MM.1S (cell line): ENCODE measurements around the gene LY6G6C.

Source experiments
- DNase-seq: peaks from one replicate; pipeline ENCODE4 v3.0.0-alpha.2; 2015
- H2AFZ ChIP-seq: fragments of 300-600 bp; sonication (generic); 2 replicates; pipeline ENCODE4 v1.6.0; 2016; ENCODE audit warnings: antibody characterized with exemption, low read length
- H3F3A ChIP-seq: fragments of 300-600 bp; sonication (generic); 2 replicates; pipeline ENCODE4 v1.6.1; 2016; ENCODE audit warnings: mild to moderate bottlenecking, antibody characterized with exemption, low read length, moderate library complexity, mixed read lengths; ENCODE audit not compliant: insufficient read depth
- H3K27ac ChIP-seq: fragments of 300-600 bp; sonication (generic); 2 replicates; pipeline ENCODE4 v1.5.1; 2016; ENCODE audit warnings: mild to moderate bottlenecking, low read length
- H3K27me3 ChIP-seq: fragments of 300-600 bp; sonication (generic); replicated peaks from 2 replicates; pipeline ENCODE4 v1.6.0; 2016; ENCODE audit warnings: low read length; ENCODE audit not compliant: insufficient read depth
- H3K36me3 ChIP-seq: fragments of 300-600 bp; sonication (generic); replicated peaks from 2 replicates; pipeline ENCODE4 v1.6.1; 2016; ENCODE audit warnings: mild to moderate bottlenecking, low read length, mixed read lengths; ENCODE audit not compliant: insufficient read depth
- H3K4me1 ChIP-seq: fragments of 300-600 bp; sonication (generic); 2 replicates; pipeline ENCODE4 v1.6.1; 2016; ENCODE audit warnings: low read length, mixed read lengths
- H3K4me2 ChIP-seq: fragments of 300-600 bp; sonication (generic); 2 replicates; pipeline ENCODE4 v1.6.0; 2016; ENCODE audit warnings: low read depth, low read length
- H3K4me3 ChIP-seq: fragments of 300-600 bp; sonication (generic); 2 replicates; pipeline ENCODE4 v1.5.1; 2016; ENCODE audit warnings: low read length, mixed read lengths
- H3K79me2 ChIP-seq: fragments of 300-600 bp; sonication (generic); 2 replicates; pipeline ENCODE4 v1.6.1; 2016; ENCODE audit warnings: mixed run types, low read length, mixed read lengths
- H3K9ac ChIP-seq: fragments of 300-600 bp; sonication (generic); 2 replicates; pipeline ENCODE4 v1.6.1; 2016; ENCODE audit warnings: low read length, mixed read lengths
- H3K9me2 ChIP-seq: fragments of 300-600 bp; sonication (generic); replicated peaks from 2 replicates; pipeline ENCODE4 v1.6.1; 2016; ENCODE audit warnings: mild to moderate bottlenecking, low read length, mixed read lengths; ENCODE audit not compliant: insufficient read depth
- H3K9me3 ChIP-seq: fragments of 300-600 bp; sonication (generic); replicated peaks from 2 replicates; pipeline ENCODE4 v1.6.1; 2016; ENCODE audit warnings: mild to moderate bottlenecking, low read length, mixed read lengths; ENCODE audit not compliant: insufficient read depth
- H4K20me1 ChIP-seq: fragments of 300-600 bp; sonication (generic); 2 replicates; pipeline ENCODE4 v1.6.1; 2016; ENCODE audit warnings: mild to moderate bottlenecking, low read length, moderate library complexity, mixed read lengths; ENCODE audit not compliant: insufficient read depth
- EZH2 ChIP-seq: fragments of 300-600 bp; sonication (generic); optimal IDR thresholded peaks from 2 replicates; pipeline ENCODE3; 2017; ENCODE audit warnings: low read depth, mild to moderate bottlenecking, antibody characterized with exemption, low read length, mixed read lengths
- EZH2phosphoT487 ChIP-seq: fragments of 300-600 bp; sonication (generic); IDR thresholded peaks from 2 replicates; pipeline ENCODE4 v1.6.1; 2018; ENCODE audit warnings: antibody characterized with exemption, low read length
- TF ChIP-seq, protein P1 (sequence below): fragments of 300-600 bp; sonication (generic); IDR thresholded peaks from 2 replicates; pipeline ENCODE4 v1.5.1; 2016; ENCODE audit warnings: antibody characterized with exemption, low read length, mixed read lengths

LY6G6C gene

DNA sequence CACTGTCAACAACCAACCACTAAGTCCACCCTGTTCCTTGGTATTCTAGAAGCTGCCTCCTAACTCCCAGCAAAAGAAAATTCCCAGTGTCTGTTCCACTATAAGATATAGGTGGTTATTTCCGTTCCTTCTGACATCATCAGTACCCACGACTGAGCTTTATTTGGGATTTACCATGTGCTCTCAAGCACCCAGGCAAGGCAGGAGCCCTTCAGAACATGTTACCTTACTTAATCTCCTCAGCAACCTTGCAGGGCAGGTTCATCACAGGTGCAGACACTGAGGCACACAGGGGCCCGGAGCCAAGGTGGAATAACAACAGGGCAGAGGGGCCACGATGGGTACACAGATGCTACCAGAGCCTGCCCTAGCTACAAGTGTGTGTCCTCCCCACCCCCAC, 29.2 kb downstream of the LY6G6C start:
- no peak overlapping the region for H2AFZ ChIP-seq
- TF ChIP-seq EZH2 = no peak
- TF ChIP-seq, protein P1, sequence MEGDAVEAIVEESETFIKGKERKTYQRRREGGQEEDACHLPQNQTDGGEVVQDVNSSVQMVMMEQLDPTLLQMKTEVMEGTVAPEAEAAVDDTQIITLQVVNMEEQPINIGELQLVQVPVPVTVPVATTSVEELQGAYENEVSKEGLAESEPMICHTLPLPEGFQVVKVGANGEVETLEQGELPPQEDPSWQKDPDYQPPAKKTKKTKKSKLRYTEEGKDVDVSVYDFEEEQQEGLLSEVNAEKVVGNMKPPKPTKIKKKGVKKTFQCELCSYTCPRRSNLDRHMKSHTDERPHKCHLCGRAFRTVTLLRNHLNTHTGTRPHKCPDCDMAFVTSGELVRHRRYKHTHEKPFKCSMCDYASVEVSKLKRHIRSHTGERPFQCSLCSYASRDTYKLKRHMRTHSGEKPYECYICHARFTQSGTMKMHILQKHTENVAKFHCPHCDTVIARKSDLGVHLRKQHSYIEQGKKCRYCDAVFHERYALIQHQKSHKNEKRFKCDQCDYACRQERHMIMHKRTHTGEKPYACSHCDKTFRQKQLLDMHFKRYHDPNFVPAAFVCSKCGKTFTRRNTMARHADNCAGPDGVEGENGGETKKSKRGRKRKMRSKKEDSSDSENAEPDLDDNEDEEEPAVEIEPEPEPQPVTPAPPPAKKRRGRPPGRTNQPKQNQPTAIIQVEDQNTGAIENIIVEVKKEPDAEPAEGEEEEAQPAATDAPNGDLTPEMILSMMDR = no peak
- TF ChIP-seq EZH2phosphoT487 = no peak

DNA sequence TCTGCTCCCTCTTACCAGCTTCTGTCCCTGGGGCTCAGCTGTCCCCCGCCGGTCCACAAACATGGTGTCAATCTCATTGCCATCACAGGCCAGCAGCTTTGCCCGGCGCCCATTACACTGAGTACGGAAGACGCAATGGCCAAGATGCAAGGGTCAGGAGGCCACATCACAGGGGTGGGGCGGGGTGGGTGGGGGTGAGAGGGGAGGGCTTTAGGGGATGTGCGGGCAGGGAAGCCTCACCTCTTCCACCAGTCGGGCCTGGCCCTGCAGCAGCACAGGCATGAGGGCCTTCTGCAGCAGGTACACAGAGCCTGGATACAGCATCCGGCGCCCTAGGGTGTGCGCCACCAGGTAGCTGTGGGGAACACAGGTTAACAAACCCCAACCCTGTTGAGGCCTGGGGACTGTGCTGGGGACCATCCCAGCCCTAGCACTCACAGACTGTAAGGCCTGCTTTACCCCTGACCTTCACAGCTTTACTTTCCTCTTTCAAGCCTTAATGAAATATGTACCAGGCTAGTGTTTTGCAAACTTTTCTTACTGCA, 29.9 kb downstream of the LY6G6C start:
- H3K27me3 ChIP-seq = no peaks in the 10 kb centered on the region
- no peak overlapping the region for H2AFZ ChIP-seq
- no peak overlapping the region for H3K4me2 ChIP-seq
- no peak overlapping the region for H3K27ac ChIP-seq
- H3F3A ChIP-seq = no peaks in the 10 kb centered on the region
- no peak for DNase-seq
- H3K36me3 ChIP-seq = no peaks in the 10 kb centered on the region
- H3K4me1 ChIP-seq = no peaks in the 10 kb centered on the region
- no peak overlapping the region for H3K4me3 ChIP-seq
- no peaks in the 10 kb centered on the region for H3K79me2 ChIP-seq
- H3K9me3 ChIP-seq = no peaks in the 10 kb centered on the region
- H3K9ac ChIP-seq = no peak overlapping the region
- H3K9me2 ChIP-seq = no peaks in the 10 kb centered on the region
- TF ChIP-seq, protein P1 = no peak
- TF ChIP-seq EZH2phosphoT487 (no peak), EZH2 (no peak)
- no peaks in the 10 kb centered on the region for H4K20me1 ChIP-seq

More for the DNA sequence above, 29.2 kb downstream of the LY6G6C start:
- no peak for DNase-seq
- no peak overlapping the region for H3K27ac ChIP-seq
- no peaks in the 10 kb centered on the region for H3K36me3 ChIP-seq
- H3K9me3 ChIP-seq = no peaks in the 10 kb centered on the region
- H3K4me3 ChIP-seq = no peak overlapping the region
- H4K20me1 ChIP-seq = no peaks in the 10 kb centered on the region
- H3K4me2 ChIP-seq = no peak overlapping the region
- H3F3A ChIP-seq = no peaks in the 10 kb centered on the region
- 0 out of 2 replicates have a peak, but pooled peaks cover under 1% of the 10 kb centered on the region for H3K79me2 ChIP-seq
- H3K4me1 ChIP-seq = no peaks in the 10 kb centered on the region
- no peak overlapping the region for H3K9ac ChIP-seq
- no peaks in the 10 kb centered on the region for H3K9me2 ChIP-seq
- no peaks in the 10 kb centered on the region for H3K27me3 ChIP-seq

DNA sequence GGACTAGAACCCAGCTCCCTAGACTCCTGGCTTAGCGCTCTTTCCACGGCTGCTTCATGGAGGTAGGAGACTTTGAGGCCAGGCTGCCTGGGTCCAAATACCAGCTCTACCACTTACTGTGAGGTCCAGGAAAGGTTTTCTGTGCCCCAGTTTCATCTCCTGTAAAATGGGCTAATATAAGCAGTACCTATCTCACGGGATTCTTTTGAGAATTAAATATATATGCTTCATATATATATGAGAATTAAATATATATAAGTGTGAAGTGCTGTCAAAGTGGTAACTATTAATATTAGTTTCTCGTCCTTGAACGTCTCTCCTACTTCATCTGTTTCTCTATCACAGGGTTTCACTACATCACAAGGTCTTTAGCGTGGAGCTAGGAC, 30.5 kb downstream of the LY6G6C start:
- Histone ChIP-seq H3K4me1 (no peaks in the 10 kb centered on the region), H3K9ac (no peak overlapping the region), H3K36me3 (no peaks in the 10 kb centered on the region), H4K20me1 (no peaks in the 10 kb centered on the region), H3K9me2 (no peaks in the 10 kb centered on the region), H2AFZ (no peak overlapping the region), H3K4me2 (no peak overlapping the region), H3K27me3 (no peaks in the 10 kb centered on the region), H3K9me3 (no peaks in the 10 kb centered on the region), H3F3A (no peaks in the 10 kb centered on the region), H3K4me3 (no peak overlapping the region), H3K27ac (no peak overlapping the region), H3K79me2 (no peaks in the 10 kb centered on the region)
- no peak for TF ChIP-seq EZH2
- no peak for TF ChIP-seq EZH2phosphoT487
- TF ChIP-seq, protein P1 = no peak
- DNase-seq = no peak
